K562 (cell line): ENCODE data around the gene TNFAIP1. TPM values are rescaled to one million over a fixed set of nuclear protein-coding genes. Genes with fewer than 3 reads are reported as not detected.
A peak's percentile ranks its signal among the peaks of the same experiment; 100 is the strongest.

Experiments
- ADNP ChIP-seq: fragments of 200-800 bp; sonication (Bioruptor generic); IDR thresholded peaks from 2 replicates; pipeline ENCODE4 v1.6.1; 2016; ENCODE audit warnings: missing genetic modification characterization, missing compliant biosample characterization
- ARID1B ChIP-seq: fragments of 450-650 bp; IDR thresholded peaks from 2 replicates; pipeline ENCODE4 v1.6.1; 2016; ENCODE audit warnings: antibody characterized with exemption, mild to moderate bottlenecking, inconsistent platforms
- ATF6 ChIP-seq: sonication (generic); formaldehyde crosslinking; IDR thresholded peaks from 2 replicates; pipeline ENCODE4 v1.4.0; 2020; ENCODE audit warnings: mild to moderate bottlenecking, missing genetic modification reagents
- CSDE1 ChIP-seq, 2 experiments: fragments of 450-650 bp; IDR thresholded peaks; 2 replicates each; pipeline ENCODE4 v1.6.1; 2016; ENCODE audit warnings: mild to moderate bottlenecking in 1 of 2
- E2F4 ChIP-seq: sonication (generic); formaldehyde crosslinking; IDR thresholded peaks from 2 replicates; pipeline ENCODE4 v1.8.0; 2022; ENCODE audit warnings: mild to moderate bottlenecking, low read depth, missing genetic modification reagents
- EGR1 ChIP-seq: fragments of 450-650 bp; conservative IDR thresholded peaks from 2 replicates; pipeline ENCODE4 v1.6.1; 2017; ENCODE audit warnings: mild to moderate bottlenecking
- HMGN3 ChIP-seq: IDR thresholded peaks from 2 replicates; pipeline ENCODE4 v1.6.1; 2011; ENCODE audit warnings: borderline replicate concordance, low read depth, mild to moderate bottlenecking, mixed read lengths, low read length; ENCODE audit not compliant: insufficient read length; ENCODE audit errors: extremely low read depth
- HNRNPLL ChIP-seq: fragments of 200-400 bp; formaldehyde crosslinking; IDR thresholded peaks from 2 replicates; pipeline ENCODE4 v1.6.1; 2017; ENCODE audit warnings: low read length, low read depth, mild to moderate bottlenecking; ENCODE audit not compliant: poor library complexity, severe bottlenecking
- IRF9 ChIP-seq: fragments of 450-650 bp; IDR thresholded peaks from 2 replicates; pipeline ENCODE4 v1.6.1; 2016; ENCODE audit warnings: missing biosample characterization, missing genetic modification characterization
- NFXL1 ChIP-seq: fragments of 450-650 bp; formaldehyde crosslinking; IDR thresholded peaks from 2 replicates; pipeline ENCODE4 v1.4.0; 2021; ENCODE audit warnings: mild to moderate bottlenecking
- SIN3A ChIP-seq, 2 experiments: fragments of 150-350 bp in 1 of 2; IDR thresholded peaks; 2 replicates each; pipeline ENCODE4 v1.6.1; 2011 to 2016; ENCODE audit warnings: borderline replicate concordance in 2 of 2, low read depth in 2 of 2, low read length in 2 of 2, mild to moderate bottlenecking in 2 of 2, moderate library complexity in 2 of 2; ENCODE audit not compliant: control insufficient read depth in 1 of 2
- SRF ChIP-seq, 2 experiments: fragments of 250-450, 450-650 bp in 1 of 2; sonication (Bioruptor Pico) in 1 of 2; sonication (generic) in 1 of 2; formaldehyde crosslinking; IDR thresholded peaks; 2 replicates each; pipeline versions ENCODE4 v1.5.0 to v1.5.1; 2020 to 2022; ENCODE audit warnings: mild to moderate bottlenecking in 1 of 2, missing genetic modification reagents in 1 of 2
- STAT6 ChIP-seq: sonication (generic); formaldehyde crosslinking; IDR thresholded peaks from 2 replicates; pipeline ENCODE4 v1.8.1; 2023; ENCODE audit warnings: mild to moderate bottlenecking, missing genetic modification reagents
- ZBTB17 ChIP-seq: fragments of 450-650 bp; formaldehyde crosslinking; IDR thresholded peaks from 2 replicates; pipeline ENCODE4 v1.4.0; 2020; ENCODE audit warnings: mild to moderate bottlenecking
- ZNF143 ChIP-seq: sonication (generic); formaldehyde crosslinking; IDR thresholded peaks from 2 replicates; pipeline ENCODE4 v1.9.0; 2022; ENCODE audit warnings: mild to moderate bottlenecking, missing genetic modification reagents
- ZNF311 ChIP-seq: fragments of 250-450 bp; sonication (Bioruptor Pico); IDR thresholded peaks from 2 replicates; pipeline ENCODE4 v1.4.0; 2020; ENCODE audit warnings: mild to moderate bottlenecking, moderate library complexity
- ZNF561 ChIP-seq: fragments of 450-650 bp; formaldehyde crosslinking; conservative IDR thresholded peaks from 2 replicates; pipeline ENCODE4 v1.4.0; 2020; ENCODE audit warnings: mild to moderate bottlenecking, moderate library complexity
- polyA plus RNA-seq, 8 experiments: library from polyadenylated mRNA; depleted of rRNA in 4 of 8; stranded (reverse) in 5 of 8; unstranded in 3 of 8; fragments of >200 nt; fragmentation: Nextera tagmentation in 2 of 8; fragmentation: Illumina TruSeq in 1 of 8; extraction: Ambion mirVana in 2 of 8; extraction: Trizol in 1 of 8; gene quantifications; 2 replicates each; pipeline versions ENCODE4 v1.2.1 to v1.2.3, GENCODE V29; 2011 to 2014; ENCODE audit warnings: inconsistent platforms in 1 of 8, missing spikeins in 1 of 8
- total RNA-seq, 7 experiments: library from RNA; depleted of rRNA in 6 of 7; stranded (reverse); fragments of >200 nt in 6 of 7; fragmentation: Illumina TruSeq in 2 of 7; extraction: Trizol in 2 of 7; gene quantifications; 2 replicates each; pipeline versions ENCODE4 v1.2.1 to v1.2.3, GENCODE V29; 2011 to 2021; ENCODE audit warnings: low replicate concordance in 1 of 7
- TF ChIP-seq, protein P1 (sequence below): fragments of 250-450 bp; sonication (Bioruptor Pico); IDR thresholded peaks from 2 replicates; pipeline ENCODE4 v1.4.0; 2020; ENCODE audit warnings: mild to moderate bottlenecking

The TNFAIP1 gene
- total and polyA plus RNA-seq, 9 of the 15 experiments (the other 6 are each of a cell fraction or from before 2014, with no cell fraction given) = 2.1 to 20.1 (median 8.2) TPM

DNA sequence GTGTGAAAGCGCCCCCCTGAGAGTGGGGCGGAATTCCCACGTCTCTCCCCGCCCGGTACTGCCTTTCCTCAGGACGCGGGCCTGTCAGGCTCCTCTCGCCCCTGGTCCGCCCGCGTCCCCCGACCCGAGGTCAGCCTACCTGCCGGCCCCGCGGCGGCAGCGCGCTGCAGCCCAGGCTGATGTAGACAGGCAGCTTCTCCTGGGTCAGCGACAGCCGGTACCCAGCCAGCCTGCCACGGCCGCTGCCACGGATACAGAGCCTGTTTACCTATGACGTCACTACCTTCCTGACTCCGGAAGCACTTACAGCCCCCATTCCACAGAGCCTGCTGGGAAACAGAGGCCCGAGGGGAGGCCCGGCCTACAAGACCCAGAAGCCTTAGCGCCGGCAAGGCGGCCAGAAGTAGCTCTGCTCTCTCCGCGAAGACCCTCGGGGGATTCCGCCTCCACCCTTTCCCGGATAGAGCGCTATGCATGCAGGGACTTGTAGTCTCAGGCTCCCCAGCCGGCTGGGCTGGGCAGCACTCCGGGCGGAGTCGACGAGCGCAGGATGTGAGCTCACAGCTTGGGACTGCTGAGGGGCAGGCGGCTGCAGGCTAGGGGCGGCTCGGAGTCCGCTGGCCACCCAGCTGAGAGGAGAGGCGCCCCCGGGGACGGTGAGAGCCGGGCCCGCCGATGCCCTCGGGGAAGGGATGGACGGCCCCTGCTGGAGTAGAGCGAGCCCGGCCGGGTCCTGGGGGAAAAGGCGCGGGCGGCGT lies at the start of gene TNFAIP1, which contains the start of gene IFT20 (continued):
- peak; percentile 90; the same call in 1 of the 2 replicates for TF ChIP-seq STAT6 (CRISPR knock-in tag)
- no peak for TF ChIP-seq NFXL1 (CRISPR knock-in tag)
- peak; percentile 39 for TF ChIP-seq HNRNPLL
- TF ChIP-seq ATF6 (CRISPR knock-in tag) = no peak
- TF ChIP-seq E2F4 (CRISPR knock-in tag) = no peak
- 0 out of 2 replicates have a peak, but pooled peaks have one; percentile 4 for TF ChIP-seq ARID1B
- no peak for TF ChIP-seq IRF9 (tag)
- TF ChIP-seq HMGN3 = peak; percentile 59
- TF ChIP-seq ADNP (tag) = no peak
- TF ChIP-seq ZBTB17 (CRISPR knock-in tag) = peak; percentile 86
- peak; percentile 87 for TF ChIP-seq ZNF311 (CRISPR knock-in tag)
- TF ChIP-seq SRF (CRISPR knock-in tag; IDR thresholded peaks at IDR 0.05) = peak in 1 of 2 experiments; percentile 23; a peak in 1 of 4 replicates
- TF ChIP-seq, protein P1, sequence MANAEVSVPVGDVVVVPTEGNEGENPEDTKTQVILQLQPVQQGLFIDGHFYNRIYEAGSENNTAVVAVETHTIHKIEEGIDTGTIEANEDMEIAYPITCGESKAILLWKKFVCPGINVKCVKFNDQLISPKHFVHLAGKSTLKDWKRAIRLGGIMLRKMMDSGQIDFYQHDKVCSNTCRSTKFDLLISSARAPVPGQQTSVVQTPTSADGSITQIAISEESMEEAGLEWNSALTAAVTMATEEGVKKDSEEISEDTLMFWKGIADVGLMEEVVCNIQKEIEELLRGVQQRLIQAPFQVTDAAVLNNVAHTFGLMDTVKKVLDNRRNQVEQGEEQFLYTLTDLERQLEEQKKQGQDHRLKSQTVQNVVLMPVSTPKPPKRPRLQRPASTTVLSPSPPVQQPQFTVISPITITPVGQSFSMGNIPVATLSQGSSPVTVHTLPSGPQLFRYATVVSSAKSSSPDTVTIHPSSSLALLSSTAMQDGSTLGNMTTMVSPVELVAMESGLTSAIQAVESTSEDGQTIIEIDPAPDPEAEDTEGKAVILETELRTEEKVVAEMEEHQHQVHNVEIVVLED (CRISPR knock-in tag) = 0 out of 2 replicates have a peak, but pooled peaks have one; percentile 75
- TF ChIP-seq CSDE1 (IDR thresholded peaks at IDR 0.05) = peak in 1 of 2 experiments; percentile 48; a peak in 1 of 4 replicates
- TF ChIP-seq ZNF561 = no peak
- peak; percentile 74 to 96; a peak in 3 of 4 replicates for TF ChIP-seq SIN3A (IDR thresholded peaks at IDR 0.05; ENCODE audit: borderline replicate concordance in 2 of 2, control insufficient read depth in 1 of 2, low read depth in 2 of 2, low read length in 2 of 2)
- TF ChIP-seq ZNF143 (CRISPR knock-in tag) = peak; percentile 95
- TF ChIP-seq EGR1 = peak; percentile 91
